ENCODE data around the gene PCNX2. TPM values are rescaled to one million over a fixed set of nuclear protein-coding genes. Genes with fewer than 3 reads are reported as not detected.

The PCNX2 gene
- total and polyA plus RNA-seq, 2 donors (not counting 1 experiment from before 2014, with no cell fraction given), result 17.6 to 34.7 TPM

DNA sequence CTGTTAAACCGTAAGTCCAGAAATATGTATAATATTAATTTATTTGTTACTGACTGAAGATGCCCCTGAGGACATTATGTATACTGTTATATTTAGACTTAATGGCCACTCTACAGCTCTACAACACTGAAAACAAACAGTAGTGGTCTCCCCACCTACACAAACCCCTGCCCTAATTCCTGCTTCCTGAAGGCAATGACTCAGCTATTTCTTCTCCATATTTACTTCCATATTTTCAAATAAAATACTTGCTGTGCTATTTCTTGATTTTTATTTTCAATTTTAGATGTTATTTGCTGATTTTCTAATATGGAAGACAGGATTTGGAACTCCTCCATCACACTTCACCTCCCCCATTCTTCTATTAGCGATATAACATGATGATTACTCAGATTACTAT is 97.6 kb downstream of the PCNX2 start:
- DNase-seq (no peak), ATAC-seq (ENCODE audit: low read depth) (no peak)
- intact Hi-C loops (cut with micrococcal nuclease), result no loop called here
- Mint-ChIP-seq H3K4me1 (no peaks in the 10 kb centered on the region), H3K9me3 (ENCODE audit: insufficient read depth) (peaks cover 6% of the 10 kb centered on the region), H3K27me3 (no peaks in the 10 kb centered on the region), H3K4me3 (no peak overlapping the region), H3K27ac (no peak overlapping the region)
- Histone ChIP-seq H3K79me2 (ENCODE audit: control insufficient read depth, insufficient read depth, low read length) (no peaks in the 10 kb centered on the region), H3K9me3 (ENCODE audit: control extremely low read depth in 1 of 3, control insufficient read depth in 2 of 3, insufficient read depth in 1 of 3, low read length in 2 of 3) (peaks cover 0 to 9% (median 3%) of the 10 kb centered on the region in 3 donors), H3K36me3 (replicated peaks in 1 of 2; ENCODE audit: control extremely low read depth in 1 of 2, control insufficient read depth in 1 of 2, extremely low read depth in 1 of 2, insufficient read depth in 2 of 2, low read length in 1 of 2) (peaks cover 0 to 7% of the 10 kb centered on the region in 2 experiments), H3K27me3 (replicated peaks in 1 of 4; ENCODE audit: control extremely low read depth in 1 of 4, control insufficient read depth in 3 of 4, insufficient read depth in 4 of 4, low read length in 3 of 4) (no peaks in the 10 kb centered on the region), H3K4me1 (ENCODE audit: control insufficient read depth in 2 of 2, insufficient read depth in 2 of 2, low read length in 2 of 2) (no peaks in the 10 kb centered on the region), H4K20me1 (ENCODE audit: control insufficient read depth, insufficient read depth, low read length, poor library complexity, severe bottlenecking) (no peaks in the 10 kb centered on the region), H2AFZ (ENCODE audit: insufficient read depth, low read depth, low read length, poor library complexity, severe bottlenecking) (no peak overlapping the region), H3K9ac (ENCODE audit: low read length) (no peak overlapping the region), H3K27ac (ENCODE audit: low read length in 2 of 2) (no peak overlapping the region), H3K4me2 (replicated peaks; ENCODE audit: low read depth, low read length, poor library complexity, severe bottlenecking) (no peak overlapping the region), H3K4me3 (ENCODE audit: control extremely low read depth in 1 of 5, extremely low read depth in 1 of 5, insufficient read depth in 1 of 5, low read depth in 2 of 5, low read length in 4 of 5) (no peak overlapping the region)
- CTCF ChIA-PET, result no interaction called here
- WGBS (ENCODE audit: insufficient coverage), result no CpG with 5 or more reads among the region's 2 CpGs
- no peak for TF ChIP-seq EZH2 (IDR thresholded peaks at IDR 0.05; ENCODE audit: borderline replicate concordance, insufficient read depth, low read depth, low read length, poor library complexity, severe bottlenecking)
- TF ChIP-seq, protein P1, sequence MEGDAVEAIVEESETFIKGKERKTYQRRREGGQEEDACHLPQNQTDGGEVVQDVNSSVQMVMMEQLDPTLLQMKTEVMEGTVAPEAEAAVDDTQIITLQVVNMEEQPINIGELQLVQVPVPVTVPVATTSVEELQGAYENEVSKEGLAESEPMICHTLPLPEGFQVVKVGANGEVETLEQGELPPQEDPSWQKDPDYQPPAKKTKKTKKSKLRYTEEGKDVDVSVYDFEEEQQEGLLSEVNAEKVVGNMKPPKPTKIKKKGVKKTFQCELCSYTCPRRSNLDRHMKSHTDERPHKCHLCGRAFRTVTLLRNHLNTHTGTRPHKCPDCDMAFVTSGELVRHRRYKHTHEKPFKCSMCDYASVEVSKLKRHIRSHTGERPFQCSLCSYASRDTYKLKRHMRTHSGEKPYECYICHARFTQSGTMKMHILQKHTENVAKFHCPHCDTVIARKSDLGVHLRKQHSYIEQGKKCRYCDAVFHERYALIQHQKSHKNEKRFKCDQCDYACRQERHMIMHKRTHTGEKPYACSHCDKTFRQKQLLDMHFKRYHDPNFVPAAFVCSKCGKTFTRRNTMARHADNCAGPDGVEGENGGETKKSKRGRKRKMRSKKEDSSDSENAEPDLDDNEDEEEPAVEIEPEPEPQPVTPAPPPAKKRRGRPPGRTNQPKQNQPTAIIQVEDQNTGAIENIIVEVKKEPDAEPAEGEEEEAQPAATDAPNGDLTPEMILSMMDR (IDR thresholded peaks at IDR 0.05), result no peak
- POLR2A ChIA-PET, result no interaction called here

DNA sequence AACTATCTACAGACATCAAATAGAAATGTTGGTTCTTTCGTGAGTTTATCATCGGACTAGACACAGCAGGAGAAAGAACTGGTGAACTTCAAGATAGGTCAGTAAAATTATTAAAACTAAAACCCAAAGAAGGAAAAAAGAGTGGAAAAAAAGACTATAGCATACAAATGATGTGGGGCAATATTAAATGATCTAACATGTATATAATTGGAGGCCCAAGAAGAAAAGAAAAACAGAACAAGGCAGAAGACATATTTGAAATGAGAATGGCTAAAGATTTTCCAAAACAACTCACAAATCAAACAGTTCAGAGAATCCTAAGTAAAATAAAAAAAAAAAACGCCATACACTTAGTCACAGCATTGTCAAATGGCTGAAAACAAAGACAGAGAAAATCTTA is 101.8 kb downstream of the PCNX2 start:
- Mint-ChIP-seq H3K27me3 (no peaks in the 10 kb centered on the region), H3K9me3 (ENCODE audit: insufficient read depth) (peaks cover 6% of the 10 kb centered on the region), H3K4me1 (no peaks in the 10 kb centered on the region), H3K4me3 (no peak overlapping the region), H3K27ac (no peak overlapping the region)
- WGBS (ENCODE audit: insufficient coverage), result no CpG with 5 or more reads among the region's 3 CpGs
- no peak overlapping the region for H2AFZ ChIP-seq (ENCODE audit: insufficient read depth, low read depth, low read length, poor library complexity, severe bottlenecking)
- TF ChIP-seq EZH2 (IDR thresholded peaks at IDR 0.05; ENCODE audit: borderline replicate concordance, insufficient read depth, low read depth, low read length, poor library complexity, severe bottlenecking), result no peak
- TF ChIP-seq, protein P1 (IDR thresholded peaks at IDR 0.05), result no peak
- no peaks in the 10 kb centered on the region for H3K4me1 ChIP-seq (ENCODE audit: control insufficient read depth in 2 of 2, insufficient read depth in 2 of 2, low read length in 2 of 2)
- peaks cover 0 to 9% (median 3%) of the 10 kb centered on the region in 3 donors for H3K9me3 ChIP-seq (ENCODE audit: control extremely low read depth in 1 of 3, control insufficient read depth in 2 of 3, insufficient read depth in 1 of 3, low read length in 2 of 3)
- H3K27ac ChIP-seq (ENCODE audit: low read length in 2 of 2), result no peak overlapping the region
- ATAC-seq (ENCODE audit: low read depth) (no peak), DNase-seq (no peak)
- peaks cover 0 to 1% of the 10 kb centered on the region in 2 experiments for H3K36me3 ChIP-seq (replicated peaks in 1 of 2; ENCODE audit: control extremely low read depth in 1 of 2, control insufficient read depth in 1 of 2, extremely low read depth in 1 of 2, insufficient read depth in 2 of 2, low read length in 1 of 2)
- H3K4me3 ChIP-seq (ENCODE audit: control extremely low read depth in 1 of 5, extremely low read depth in 1 of 5, insufficient read depth in 1 of 5, low read depth in 2 of 5, low read length in 4 of 5), result no peak overlapping the region
- intact Hi-C loops (cut with micrococcal nuclease), result no loop called here
- CTCF ChIA-PET, result no interaction called here
- H3K9ac ChIP-seq (ENCODE audit: low read length), result no peak overlapping the region
- no peaks in the 10 kb centered on the region for H3K79me2 ChIP-seq (ENCODE audit: control insufficient read depth, insufficient read depth, low read length)
- no peak overlapping the region for H3K4me2 ChIP-seq (replicated peaks; ENCODE audit: low read depth, low read length, poor library complexity, severe bottlenecking)
- H3K27me3 ChIP-seq (replicated peaks in 1 of 4; ENCODE audit: control extremely low read depth in 1 of 4, control insufficient read depth in 3 of 4, insufficient read depth in 4 of 4, low read length in 3 of 4), result no peaks in the 10 kb centered on the region
- H4K20me1 ChIP-seq (ENCODE audit: control insufficient read depth, insufficient read depth, low read length, poor library complexity, severe bottlenecking), result no peaks in the 10 kb centered on the region
- POLR2A ChIA-PET, result no interaction called here

Data from B cell (primary cell).